Stimulated activated naive CD4-positive, alpha-beta T cell treated with Interleukin-2 at 50 U/mL for 16 hours (primary cell): ENCODE measurements around the gene LOC101059915.

Experiments
- DNase-seq: peaks from one replicate; lab custom pipeline; 2025; lab: John Stamatoyannopoulos, UW

Gene LOC101059915

GRCh38 chrX:71667328-71668247, at the start of gene LOC101059915:
TSS of gene LOC101059915 (plus strand) at chrX:71667546.
- no peak for DNase-seq

GRCh38 chrX:71617742-71618141, 49.6 kb upstream of the LOC101059915 start:
- DNase-seq: no peak

GRCh38 chrX:71618303-71618721, 49.0 kb upstream of the LOC101059915 start, which contains the start of gene CXCR3:
TSS of gene CXCR3 (minus strand) at chrX:71618511. CDS start at chrX:71618449, 62 bp downstream.
- DNase-seq: peak; percentile 69

GRCh38 chrX:71618787-71619186, 48.6 kb upstream of the LOC101059915 start:
- DNase-seq: no peak

- DNase-seq: peak; percentile 71
Observed at GRCh38 chrX:71619193-71619592, 48.2 kb upstream of the LOC101059915 start.

GRCh38 chrX:71619986-71620385, 47.4 kb upstream of the LOC101059915 start:
- DNase-seq: no peak

- no peak for DNase-seq
Observed at GRCh38 chrX:71621603-71622002, 45.7 kb upstream of the LOC101059915 start.

- DNase-seq: no peak
Observed at GRCh38 chrX:71622032-71622575, 45.2 kb upstream of the LOC101059915 start.

- DNase-seq: peak; percentile 68
Observed at GRCh38 chrX:71622576-71623450, 44.5 kb upstream of the LOC101059915 start.

- DNase-seq: no peak
Observed at GRCh38 chrX:71623714-71624113, 43.6 kb upstream of the LOC101059915 start.

- no peak for DNase-seq
Observed at GRCh38 chrX:71625471-71625870, 41.9 kb upstream of the LOC101059915 start.

GRCh38 chrX:71626576-71626975, 40.8 kb upstream of the LOC101059915 start:
- DNase-seq: no peak

GRCh38 chrX:71627588-71628404, 39.5 kb upstream of the LOC101059915 start:
- no peak for DNase-seq

GRCh38 chrX:71629467-71629866, 37.9 kb upstream of the LOC101059915 start:
- DNase-seq: no peak

- DNase-seq: no peak
Observed at GRCh38 chrX:71632923-71633657, 34.3 kb upstream of the LOC101059915 start.

GRCh38 chrX:71634366-71634765, 33.0 kb upstream of the LOC101059915 start:
- no peak for DNase-seq

- DNase-seq: no peak
Observed at GRCh38 chrX:71636438-71637252, 30.7 kb upstream of the LOC101059915 start.

GRCh38 chrX:71637253-71637618, 30.1 kb upstream of the LOC101059915 start:
- no peak for DNase-seq

- no peak for DNase-seq
Observed at GRCh38 chrX:71637848-71638247, 29.5 kb upstream of the LOC101059915 start.

GRCh38 chrX:71638409-71638808, 28.9 kb upstream of the LOC101059915 start:
- no peak for DNase-seq
